Gastroesophageal sphincter (tissue), 4 donors: Measurements from ENCODE around the gene APOO. TPM values are rescaled to one million over a fixed set of nuclear protein-coding genes. Genes with fewer than 3 reads are reported as not detected.
A peak's percentile ranks its signal among the peaks of the same experiment; 100 is the strongest.

ENCODE experiments used
- ATAC-seq: fragments of 150-250 bp; one replicate; pipeline ENCODE4 v1.9.1; 2016; ENCODE audit warnings: mild to moderate bottlenecking, moderate library complexity
- H3K27ac ChIP-seq, 4 donors: fragments of 200-600 bp; sonication (generic) in 3 of 4; 1 replicate in 3 of 4; 2 replicates in 1 of 4; pipeline ENCODE4 v1.5.1; 2016 to 2019
- H3K27me3 ChIP-seq: fragments of 200-600 bp; sonication (generic); one replicate; pipeline ENCODE4 v1.5.1; 2019
- H3K36me3 ChIP-seq, 2 donors: fragments of 200-600 bp; sonication (generic); one replicate each; pipeline ENCODE4 v1.5.1; 2019; ENCODE audit warnings: control low read depth in 1 of 2
- H3K4me1 ChIP-seq, 3 donors: fragments of 200-600 bp; sonication (generic); 1 replicate in 2 of 3; 2 replicates in 1 of 3; pipeline ENCODE4 v1.5.1; 2016 to 2019; ENCODE audit warnings: control low read depth in 2 of 3
- H3K4me3 ChIP-seq, 2 donors: fragments of 200-600 bp; sonication (generic); one replicate each; pipeline ENCODE4 v1.5.1; 2019; ENCODE audit warnings: mild to moderate bottlenecking in 1 of 2, moderate library complexity in 1 of 2
- H3K9me3 ChIP-seq, 3 donors: fragments of 200-600 bp; sonication (generic); one replicate each; pipeline ENCODE4 v1.5.1; 2017 to 2019; ENCODE audit warnings: control low read depth in 2 of 3
- EP300 ChIP-seq: sonication (generic); formaldehyde crosslinking; IDR thresholded peaks from one replicate; pipeline ENCODE4 v1.6.1; 2017; ENCODE audit warnings: antibody characterized with exemption, mild to moderate bottlenecking
- POLR2A ChIP-seq, 2 donors: fragments of 450-650 bp; IDR thresholded peaks; one replicate each; pipeline ENCODE4 v1.6.1; 2017; ENCODE audit warnings: antibody characterized with exemption in 2 of 2, mild to moderate bottlenecking in 2 of 2, moderate library complexity in 1 of 2
- POLR2AphosphoS5 ChIP-seq: sonication (generic); formaldehyde crosslinking; IDR thresholded peaks from one replicate; pipeline ENCODE4 v1.6.1; 2017; ENCODE audit warnings: antibody characterized with exemption
- WGBS, 2 donors: methylation state at CpG; one replicate each; pipeline ENCODE4 v1.1.5; 2018; ENCODE audit warnings: low coverage in 1 of 2; 5-methylcytosine and 5-hydroxymethylcytosine counted together
- total RNA-seq, 4 donors: library from RNA; depleted of rRNA; stranded (reverse); fragments of >200 nt; gene quantifications; one replicate each; pipeline ENCODE4 v1.1.0, GENCODE V29; 2016
- TF ChIP-seq, protein P1 (sequence below), 4 experiments: fragments of 200-600 bp in 2 of 4; fragments of 450-650 bp in 2 of 4; sonication (generic) in 1 of 4; IDR thresholded peaks; one replicate each; pipeline ENCODE4 v1.5.1; 2017 to 2019; ENCODE audit warnings: antibody characterized with exemption in 4 of 4, mild to moderate bottlenecking in 2 of 4, moderate library complexity in 2 of 4

Gene APOO
- 10 to 100 TPM in 1 of 4 donors, 1 to 10 TPM in 3; 4.5 to 19.8 (median 8.7) TPM for total RNA-seq

- no CpG with 5 or more reads among the region's 81 CpGs for WGBS, 2 donors
- Histone ChIP-seq H3K9me3 (no peaks in the 10 kb centered on the region), H3K27ac (peak within 1 kb of the TSS; percentile 88 to 97 (median 90)), H3K4me1 (peaks cover 0 to 12% (median 0%) of the 10 kb centered on the region in 3 donors), H3K4me3 (peak within 1 kb of the TSS; percentile 65 to 84), H3K36me3 (no peaks in the 10 kb centered on the region), H3K27me3 (no peaks in the 10 kb centered on the region)
- no peak for TF ChIP-seq EP300
- TF ChIP-seq, protein P1, sequence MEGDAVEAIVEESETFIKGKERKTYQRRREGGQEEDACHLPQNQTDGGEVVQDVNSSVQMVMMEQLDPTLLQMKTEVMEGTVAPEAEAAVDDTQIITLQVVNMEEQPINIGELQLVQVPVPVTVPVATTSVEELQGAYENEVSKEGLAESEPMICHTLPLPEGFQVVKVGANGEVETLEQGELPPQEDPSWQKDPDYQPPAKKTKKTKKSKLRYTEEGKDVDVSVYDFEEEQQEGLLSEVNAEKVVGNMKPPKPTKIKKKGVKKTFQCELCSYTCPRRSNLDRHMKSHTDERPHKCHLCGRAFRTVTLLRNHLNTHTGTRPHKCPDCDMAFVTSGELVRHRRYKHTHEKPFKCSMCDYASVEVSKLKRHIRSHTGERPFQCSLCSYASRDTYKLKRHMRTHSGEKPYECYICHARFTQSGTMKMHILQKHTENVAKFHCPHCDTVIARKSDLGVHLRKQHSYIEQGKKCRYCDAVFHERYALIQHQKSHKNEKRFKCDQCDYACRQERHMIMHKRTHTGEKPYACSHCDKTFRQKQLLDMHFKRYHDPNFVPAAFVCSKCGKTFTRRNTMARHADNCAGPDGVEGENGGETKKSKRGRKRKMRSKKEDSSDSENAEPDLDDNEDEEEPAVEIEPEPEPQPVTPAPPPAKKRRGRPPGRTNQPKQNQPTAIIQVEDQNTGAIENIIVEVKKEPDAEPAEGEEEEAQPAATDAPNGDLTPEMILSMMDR (IDR thresholded peaks at IDR 0.05): peak; percentile 49 to 94 (median 86)
- no peak for TF ChIP-seq POLR2A (IDR thresholded peaks at IDR 0.05)
- TF ChIP-seq POLR2AphosphoS5: peak; percentile 29
- ATAC-seq: peak; percentile 97
Observed at GRCh38 chrX:23907498-23908218, at the start of gene APOO, which contains the start of gene CXorf58. Gene APOO (minus strand): TSS chrX:23907938. CDS start chrX:23907702, 236 bp downstream. Gene CXorf58 (plus strand): TSS chrX:23908006. CDS start chrX:23910303, 2,297 bp downstream.

GRCh38 chrX:23954396-23954795 lies 46.7 kb upstream of the APOO start:
- WGBS, 2 donors: 76 to 96% methylated on average over 4 of the region's 4 CpGs
- Histone ChIP-seq H3K9me3 (no peaks in the 10 kb centered on the region), H3K27me3 (no peaks in the 10 kb centered on the region), H3K4me1 (no peaks in the 10 kb centered on the region), H3K36me3 (no peaks in the 10 kb centered on the region), H3K27ac (no peak overlapping the region), H3K4me3 (no peak overlapping the region)
- TF ChIP-seq POLR2A (IDR thresholded peaks at IDR 0.05) (no peak), EP300 (no peak), POLR2AphosphoS5 (no peak)
- TF ChIP-seq, protein P1 (IDR thresholded peaks at IDR 0.05): no peak
- no peak for ATAC-seq

DNA sequence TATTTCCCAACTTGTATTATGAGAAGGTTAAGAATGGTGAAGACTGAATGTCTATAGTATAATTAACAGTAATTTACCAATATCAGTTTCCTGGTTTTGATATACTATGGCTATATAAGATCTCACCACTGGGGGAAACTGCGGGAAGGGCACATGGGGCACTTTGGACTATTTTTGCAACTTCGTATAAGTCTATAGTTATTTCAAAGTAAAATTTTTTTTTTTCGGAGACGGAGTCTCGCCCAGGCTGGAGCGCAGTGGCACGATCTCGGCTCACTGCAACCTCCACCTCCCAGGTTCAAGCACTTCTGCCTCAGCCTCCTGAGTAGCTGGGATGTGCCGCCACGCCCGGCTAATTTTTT lies 46.2 kb upstream of the APOO start:
- Histone ChIP-seq H3K9me3 (no peaks in the 10 kb centered on the region), H3K4me1 (no peaks in the 10 kb centered on the region), H3K4me3 (no peak overlapping the region), H3K27me3 (no peaks in the 10 kb centered on the region), H3K36me3 (no peaks in the 10 kb centered on the region), H3K27ac (no peak overlapping the region)
- 81 to 92% methylated on average over 5 of the region's 11 CpGs for WGBS, 2 donors
- TF ChIP-seq, protein P1 (IDR thresholded peaks at IDR 0.05): no peak
- TF ChIP-seq POLR2AphosphoS5 (no peak), POLR2A (IDR thresholded peaks at IDR 0.05) (no peak), EP300 (no peak)
- ATAC-seq: no peak

DNA sequence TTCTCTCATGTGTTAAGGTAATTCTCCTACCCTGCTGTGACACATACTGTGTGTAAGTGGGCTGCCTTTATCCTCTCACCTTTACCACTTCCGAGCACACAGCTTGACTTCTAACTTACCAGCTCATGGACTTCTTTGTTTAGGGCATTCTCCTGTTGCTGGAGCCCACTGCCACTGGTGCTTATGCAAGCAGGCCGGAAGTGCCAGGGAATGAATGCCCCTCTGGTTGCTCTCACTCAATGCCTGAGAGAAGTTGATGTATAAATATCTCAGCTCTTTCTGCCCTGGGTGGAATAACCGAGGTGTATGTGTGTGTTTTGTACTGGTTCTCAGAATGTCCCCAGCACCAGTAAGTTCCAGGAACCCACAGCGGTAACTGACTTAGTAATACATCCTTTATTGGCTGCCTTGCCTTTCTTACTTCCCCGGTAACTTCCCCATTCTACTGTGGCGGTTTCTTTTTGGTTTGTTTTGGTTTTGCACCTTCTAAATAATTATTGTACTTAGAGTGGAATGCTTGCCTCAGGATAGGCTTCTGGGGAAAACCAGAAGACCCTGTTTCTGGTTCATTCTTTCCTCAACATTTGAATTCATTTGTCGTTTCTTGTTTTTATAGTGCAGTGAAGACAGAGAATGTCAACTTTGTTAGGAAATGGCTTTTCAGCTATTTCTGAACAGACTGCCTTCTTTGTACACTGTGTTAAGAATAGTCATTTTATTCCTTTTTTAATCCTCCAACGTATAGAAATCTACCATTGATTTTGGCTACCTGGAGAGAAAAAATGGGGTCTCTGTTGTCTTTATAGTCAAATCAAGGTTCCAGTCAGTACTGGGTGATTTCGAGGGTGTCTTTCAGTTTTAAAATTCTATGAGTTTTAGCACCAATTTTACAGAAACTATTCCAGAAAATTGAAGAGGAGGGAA lies 45.5 kb upstream of the APOO start:
- 35 to 41% methylated on average over 7 to 9 of the region's 9 CpGs for WGBS, 2 donors
- H3K27me3 ChIP-seq: no peaks in the 10 kb centered on the region
- H3K9me3 ChIP-seq: no peaks in the 10 kb centered on the region
- ATAC-seq: no peak
- H3K27ac ChIP-seq: no peak overlapping the region
- TF ChIP-seq POLR2AphosphoS5 (no peak), EP300 (no peak), POLR2A (IDR thresholded peaks at IDR 0.05) (no peak)
- TF ChIP-seq, protein P1 (IDR thresholded peaks at IDR 0.05): no peak
- H3K4me1 ChIP-seq: no peaks in the 10 kb centered on the region
- no peaks in the 10 kb centered on the region for H3K36me3 ChIP-seq
- H3K4me3 ChIP-seq: no peak overlapping the region
